OCI-LY1 (cell line): ENCODE data around the gene NEK1.
A peak's percentile ranks its signal among the peaks of the same experiment; 100 is the strongest.

Source experiments
- H2AFZ ChIP-seq: fragments of 200-600 bp; sonication (generic), shearing (Covaris generic); 2 replicates; pipeline ENCODE4 v1.6.0; 2014; ENCODE audit warnings: antibody characterized with exemption, mild to moderate bottlenecking, low read length
- H3F3A ChIP-seq: fragments of 200-600 bp; sonication (generic), shearing (Covaris generic); 2 replicates; pipeline ENCODE4 v1.6.0; 2014; ENCODE audit warnings: mild to moderate bottlenecking, antibody characterized with exemption, low read length, moderate library complexity; ENCODE audit not compliant: insufficient read depth
- H3K27ac ChIP-seq: fragments of 200-600 bp; sonication (generic); 2 replicates; pipeline ENCODE4 v1.5.1; 2014; ENCODE audit warnings: low read length, mixed run types, mild to moderate bottlenecking, low read depth; ENCODE audit not compliant: poor library complexity, severe bottlenecking
- H3K27me3 ChIP-seq: fragments of 200-600 bp; sonication (generic); 2 replicates; pipeline ENCODE4 v1.6.0; 2014; ENCODE audit warnings: antibody characterized with exemption, mild to moderate bottlenecking, low read length, moderate library complexity; ENCODE audit not compliant: insufficient read depth
- H3K36me3 ChIP-seq: fragments of 200-600 bp; sonication (generic); 2 replicates; pipeline ENCODE4 v1.6.1; 2014; ENCODE audit warnings: mild to moderate bottlenecking, antibody characterized with exemption, low read length, moderate library complexity, mixed read lengths; ENCODE audit not compliant: insufficient read depth
- H3K4me1 ChIP-seq: fragments of 200-600 bp; sonication (generic); 2 replicates; pipeline ENCODE4 v1.5.1; 2014; ENCODE audit warnings: mild to moderate bottlenecking, low read length, moderate library complexity; ENCODE audit not compliant: insufficient read depth, severe bottlenecking
- H3K4me2 ChIP-seq: fragments of 200-600 bp; sonication (generic), shearing (Covaris generic); 2 replicates; pipeline ENCODE4 v1.6.1; 2014; ENCODE audit warnings: low read length
- H3K4me3 ChIP-seq: fragments of 200-600 bp; sonication (generic); 2 replicates; pipeline ENCODE4 v1.5.1; 2014; ENCODE audit warnings: low read length, low read depth, mild to moderate bottlenecking, mixed read lengths; ENCODE audit not compliant: poor library complexity, severe bottlenecking
- H3K79me2 ChIP-seq: fragments of 200-600 bp; shearing (Covaris generic); 2 replicates; pipeline ENCODE4 v1.6.1; 2016; ENCODE audit warnings: mixed run types, low read length, mixed read lengths; ENCODE audit not compliant: insufficient read depth
- H3K9ac ChIP-seq: fragments of 200-600 bp; sonication (generic), shearing (Covaris generic); 2 replicates; pipeline ENCODE4 v1.6.1; 2014; ENCODE audit warnings: mild to moderate bottlenecking, low read length, mixed read lengths
- H3K9me2 ChIP-seq: fragments of 200-600 bp; sonication (generic), shearing (Covaris generic); 2 replicates; pipeline ENCODE4 v1.6.1; 2014; ENCODE audit warnings: low read depth, mild to moderate bottlenecking, low read length, mixed read lengths
- H3K9me3 ChIP-seq: fragments of 200-600 bp; shearing (Covaris generic); 2 replicates; pipeline ENCODE4 v1.6.1; 2014; ENCODE audit warnings: low read length, mixed read lengths
- H4K20me1 ChIP-seq: fragments of 200-600 bp; sonication (generic), shearing (Covaris generic); 2 replicates; pipeline ENCODE4 v1.6.0; 2016; ENCODE audit warnings: mild to moderate bottlenecking, low read length; ENCODE audit not compliant: insufficient read depth
- EZH2 ChIP-seq: fragments of 200-600 bp; sonication (generic), shearing (Covaris generic); IDR thresholded peaks from 2 replicates; pipeline ENCODE4 v1.8.0; 2017; ENCODE audit warnings: borderline replicate concordance, mixed run types, mild to moderate bottlenecking, antibody characterized with exemption, low read length, moderate library complexity, mixed read lengths
- TF ChIP-seq, protein P1 (sequence below): fragments of 200-600 bp; sonication (generic), shearing (Covaris generic); IDR thresholded peaks from 2 replicates; pipeline ENCODE4 v1.5.1; 2017; ENCODE audit warnings: mild to moderate bottlenecking, antibody characterized with exemption, low read length, moderate library complexity, mixed read lengths

NEK1 gene

GRCh38 chr4:169616846-169617245, 4.5 kb upstream of the NEK1 start:
- no peak for TF ChIP-seq EZH2
- TF ChIP-seq, protein P1, sequence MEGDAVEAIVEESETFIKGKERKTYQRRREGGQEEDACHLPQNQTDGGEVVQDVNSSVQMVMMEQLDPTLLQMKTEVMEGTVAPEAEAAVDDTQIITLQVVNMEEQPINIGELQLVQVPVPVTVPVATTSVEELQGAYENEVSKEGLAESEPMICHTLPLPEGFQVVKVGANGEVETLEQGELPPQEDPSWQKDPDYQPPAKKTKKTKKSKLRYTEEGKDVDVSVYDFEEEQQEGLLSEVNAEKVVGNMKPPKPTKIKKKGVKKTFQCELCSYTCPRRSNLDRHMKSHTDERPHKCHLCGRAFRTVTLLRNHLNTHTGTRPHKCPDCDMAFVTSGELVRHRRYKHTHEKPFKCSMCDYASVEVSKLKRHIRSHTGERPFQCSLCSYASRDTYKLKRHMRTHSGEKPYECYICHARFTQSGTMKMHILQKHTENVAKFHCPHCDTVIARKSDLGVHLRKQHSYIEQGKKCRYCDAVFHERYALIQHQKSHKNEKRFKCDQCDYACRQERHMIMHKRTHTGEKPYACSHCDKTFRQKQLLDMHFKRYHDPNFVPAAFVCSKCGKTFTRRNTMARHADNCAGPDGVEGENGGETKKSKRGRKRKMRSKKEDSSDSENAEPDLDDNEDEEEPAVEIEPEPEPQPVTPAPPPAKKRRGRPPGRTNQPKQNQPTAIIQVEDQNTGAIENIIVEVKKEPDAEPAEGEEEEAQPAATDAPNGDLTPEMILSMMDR, result no peak
- Histone ChIP-seq H3K79me2 (peaks cover 14% of the 10 kb centered on the region), H3K4me1 (peaks cover 21% of the 10 kb centered on the region), H2AFZ (no peak overlapping the region), H3K9me3 (no peaks in the 10 kb centered on the region), H3K9me2 (no peaks in the 10 kb centered on the region), H3K36me3 (no peaks in the 10 kb centered on the region), H3K27me3 (no peaks in the 10 kb centered on the region), H3K4me3 (no peak overlapping the region), H4K20me1 (no peaks in the 10 kb centered on the region), H3K9ac (no peak overlapping the region), H3F3A (no peaks in the 10 kb centered on the region), H3K4me2 (no peak overlapping the region), H3K27ac (no peak overlapping the region)

- Histone ChIP-seq H3K4me2 (no peak overlapping the region), H2AFZ (0 out of 2 replicates have a peak overlapping the region, but pooled peaks have one; percentile 48), H3K27me3 (no peaks in the 10 kb centered on the region), H3K4me1 (peaks cover 32% of the 10 kb centered on the region), H3K36me3 (no peaks in the 10 kb centered on the region), H3K4me3 (no peak overlapping the region), H3F3A (no peaks in the 10 kb centered on the region), H3K9ac (no peak overlapping the region), H3K27ac (peak overlapping the region; percentile 2), H3K9me3 (no peaks in the 10 kb centered on the region), H4K20me1 (no peaks in the 10 kb centered on the region), H3K9me2 (no peaks in the 10 kb centered on the region), H3K79me2 (peaks cover 14% of the 10 kb centered on the region)
- TF ChIP-seq, protein P1, result no peak
- no peak for TF ChIP-seq EZH2
Observed at GRCh38 chr4:169615467-169616106, 3.2 kb upstream of the NEK1 start.

DNA sequence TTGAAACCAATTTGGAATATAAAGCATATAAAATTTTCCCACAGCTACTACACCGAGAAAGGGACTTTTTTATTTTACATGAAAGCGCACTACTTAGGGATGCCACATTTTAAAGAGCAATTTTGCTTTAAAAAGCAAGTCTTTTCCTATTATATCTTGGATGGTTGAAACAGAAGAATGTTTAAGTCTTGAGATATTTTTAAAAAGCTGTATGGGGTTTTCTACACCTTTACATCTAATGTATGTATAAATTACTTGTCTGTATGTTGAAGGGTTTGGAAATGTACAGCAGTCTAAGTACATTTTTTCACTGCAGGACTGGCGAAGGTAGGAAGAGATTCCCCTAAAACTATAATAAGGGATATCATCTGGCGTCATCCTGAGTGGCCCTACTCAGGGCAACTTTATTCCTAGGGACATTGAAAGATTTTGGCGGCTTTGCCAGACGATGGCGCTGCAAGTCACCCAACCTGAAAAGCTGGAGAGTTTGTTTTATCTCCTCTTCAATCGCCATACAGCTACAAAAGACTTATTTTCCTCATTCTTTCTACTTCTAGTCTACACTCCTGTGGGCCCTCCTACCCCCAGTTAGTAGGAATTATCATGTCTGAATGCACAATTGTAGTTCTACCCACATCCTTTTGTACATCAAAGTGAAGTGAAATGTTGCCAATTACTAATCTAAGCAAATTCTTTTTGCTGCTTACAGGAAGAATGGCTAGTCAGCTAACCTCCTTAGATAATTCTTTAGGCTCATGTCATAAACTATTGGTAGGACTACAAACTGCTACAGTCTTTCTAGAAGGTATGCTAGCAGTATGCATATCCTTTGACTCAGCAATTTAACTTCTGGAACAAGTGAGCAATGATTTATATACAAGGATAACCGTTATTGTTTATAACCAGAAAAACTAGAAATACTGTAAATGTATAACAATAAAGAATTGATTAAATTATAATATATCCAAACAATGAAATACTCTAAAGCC, 782 bp upstream of the NEK1 start:
- Histone ChIP-seq H2AFZ (peak overlapping the region; percentile 91; the same call in 1 of the 2 replicates), H3K9me2 (no peaks in the 10 kb centered on the region), H4K20me1 (no peaks in the 10 kb centered on the region), H3F3A (no peaks in the 10 kb centered on the region), H3K79me2 (peaks cover 20% of the 10 kb centered on the region), H3K4me1 (peaks cover 37% of the 10 kb centered on the region), H3K27ac (peak overlapping the region; percentile 58), H3K9me3 (no peaks in the 10 kb centered on the region), H3K9ac (peak overlapping the region; percentile 99), H3K4me2 (peak overlapping the region; percentile 98), H3K4me3 (peak overlapping the region; percentile 100), H3K36me3 (peaks cover 6% of the 10 kb centered on the region), H3K27me3 (no peaks in the 10 kb centered on the region)
- TF ChIP-seq EZH2, result no peak
- TF ChIP-seq, protein P1, result peak; percentile 73; the same call in 1 of the 2 replicates
